Measurements from ENCODE around the gene KCNC3.

DNA sequence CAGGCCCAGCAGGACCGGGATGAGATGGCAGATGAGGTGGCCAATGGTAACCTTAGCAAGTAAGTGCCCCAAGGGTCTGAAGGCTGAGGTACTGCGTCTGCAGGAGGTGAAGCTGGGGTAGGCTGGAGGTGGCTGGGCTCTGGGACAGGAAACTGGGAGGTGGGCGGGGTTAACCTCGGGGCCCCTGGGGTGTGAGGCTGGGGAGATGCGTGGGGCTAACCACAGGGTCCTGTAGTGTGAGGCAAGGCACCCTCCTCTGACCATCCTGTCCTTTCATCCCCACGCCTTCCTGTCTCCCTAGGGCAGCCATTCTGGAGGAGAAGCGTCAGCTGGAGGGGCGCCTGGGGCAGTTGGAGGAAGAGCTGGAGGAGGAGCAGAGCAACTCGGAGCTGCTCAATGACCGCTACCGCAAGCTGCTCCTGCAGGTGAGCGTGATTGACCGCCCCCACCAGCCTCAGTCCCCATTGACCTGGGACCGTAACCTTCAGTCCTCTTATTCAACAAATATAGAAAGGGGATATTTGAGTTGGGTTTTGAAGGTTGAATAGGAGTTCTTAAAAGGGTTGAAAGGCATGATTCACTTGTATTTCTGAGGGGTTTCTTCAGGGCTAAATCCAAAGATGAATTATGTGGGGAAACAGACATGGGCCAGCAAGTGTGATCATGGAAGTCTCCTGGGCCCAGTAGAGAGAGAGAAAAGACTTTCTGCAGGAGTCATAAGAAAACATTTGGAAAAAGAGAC is 35.7 kb downstream of the KCNC3 start:
- TF ChIP-seq ZNF416 (tag by site-specific recombination; IDR thresholded peaks at IDR 0.05) (no peak), ZNF645 (tag by site-specific recombination; IDR thresholded peaks at IDR 0.05) (no peak), PATZ1 (tag by site-specific recombination; IDR thresholded peaks at IDR 0.05) (no peak), TCF7L2 (IDR thresholded peaks at IDR 0.05; ENCODE audit: borderline replicate concordance, low read depth, low read length) (no peak), ZNF311 (tag by site-specific recombination; IDR thresholded peaks at IDR 0.05; ENCODE audit: borderline replicate concordance) (no peak), ZNF48 (tag by site-specific recombination; IDR thresholded peaks at IDR 0.05) (no peak), ZNF121 (tag by site-specific recombination; IDR thresholded peaks at IDR 0.05) (no peak)
- TF ChIP-seq, protein P1, sequence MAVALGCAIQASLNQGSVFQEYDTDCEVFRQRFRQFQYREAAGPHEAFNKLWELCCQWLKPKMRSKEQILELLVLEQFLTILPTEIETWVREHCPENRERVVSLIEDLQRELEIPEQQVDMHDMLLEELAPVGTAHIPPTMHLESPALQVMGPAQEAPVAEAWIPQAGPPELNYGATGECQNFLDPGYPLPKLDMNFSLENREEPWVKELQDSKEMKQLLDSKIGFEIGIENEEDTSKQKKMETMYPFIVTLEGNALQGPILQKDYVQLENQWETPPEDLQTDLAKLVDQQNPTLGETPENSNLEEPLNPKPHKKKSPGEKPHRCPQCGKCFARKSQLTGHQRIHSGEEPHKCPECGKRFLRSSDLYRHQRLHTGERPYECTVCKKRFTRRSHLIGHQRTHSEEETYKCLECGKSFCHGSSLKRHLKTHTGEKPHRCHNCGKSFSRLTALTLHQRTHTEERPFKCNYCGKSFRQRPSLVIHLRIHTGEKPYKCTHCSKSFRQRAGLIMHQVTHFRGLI (tag by site-specific recombination; IDR thresholded peaks at IDR 0.05), result no peak
- TF ChIP-seq, protein P2, sequence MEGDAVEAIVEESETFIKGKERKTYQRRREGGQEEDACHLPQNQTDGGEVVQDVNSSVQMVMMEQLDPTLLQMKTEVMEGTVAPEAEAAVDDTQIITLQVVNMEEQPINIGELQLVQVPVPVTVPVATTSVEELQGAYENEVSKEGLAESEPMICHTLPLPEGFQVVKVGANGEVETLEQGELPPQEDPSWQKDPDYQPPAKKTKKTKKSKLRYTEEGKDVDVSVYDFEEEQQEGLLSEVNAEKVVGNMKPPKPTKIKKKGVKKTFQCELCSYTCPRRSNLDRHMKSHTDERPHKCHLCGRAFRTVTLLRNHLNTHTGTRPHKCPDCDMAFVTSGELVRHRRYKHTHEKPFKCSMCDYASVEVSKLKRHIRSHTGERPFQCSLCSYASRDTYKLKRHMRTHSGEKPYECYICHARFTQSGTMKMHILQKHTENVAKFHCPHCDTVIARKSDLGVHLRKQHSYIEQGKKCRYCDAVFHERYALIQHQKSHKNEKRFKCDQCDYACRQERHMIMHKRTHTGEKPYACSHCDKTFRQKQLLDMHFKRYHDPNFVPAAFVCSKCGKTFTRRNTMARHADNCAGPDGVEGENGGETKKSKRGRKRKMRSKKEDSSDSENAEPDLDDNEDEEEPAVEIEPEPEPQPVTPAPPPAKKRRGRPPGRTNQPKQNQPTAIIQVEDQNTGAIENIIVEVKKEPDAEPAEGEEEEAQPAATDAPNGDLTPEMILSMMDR (tag by site-specific recombination; IDR thresholded peaks at IDR 0.05), result no peak

All from HEK293 (cell line).